Upper lobe of left lung (tissue), 4 donors: Measurements from ENCODE around the gene SH2D6.

ENCODE experiments used
- EP300 ChIP-seq, 4 donors: sonication (generic); formaldehyde crosslinking; IDR thresholded peaks; one replicate each; pipeline ENCODE4 v1.5.1; 2017; ENCODE audit warnings: antibody characterized with exemption in 4 of 4, control low read depth in 2 of 4
- POLR2A ChIP-seq, 4 donors: fragments of 450-650 bp; IDR thresholded peaks; one replicate each; pipeline ENCODE4 v1.5.1; 2016 to 2017; ENCODE audit warnings: antibody characterized with exemption in 4 of 4, mild to moderate bottlenecking in 2 of 4
- POLR2AphosphoS5 ChIP-seq, 2 donors: sonication (generic); formaldehyde crosslinking; IDR thresholded peaks; one replicate each; pipeline ENCODE4 v1.5.1; 2017; ENCODE audit warnings: antibody characterized with exemption in 2 of 2
- TF ChIP-seq, protein P1 (sequence below), 6 experiments: fragments of 450-650 bp in 4 of 6; fragments of 200-600 bp in 2 of 6; sonication (generic) in 2 of 6; IDR thresholded peaks; one replicate each; pipeline ENCODE4 v1.5.1; 2016 to 2019; ENCODE audit warnings: antibody characterized with exemption in 6 of 6

DNA sequence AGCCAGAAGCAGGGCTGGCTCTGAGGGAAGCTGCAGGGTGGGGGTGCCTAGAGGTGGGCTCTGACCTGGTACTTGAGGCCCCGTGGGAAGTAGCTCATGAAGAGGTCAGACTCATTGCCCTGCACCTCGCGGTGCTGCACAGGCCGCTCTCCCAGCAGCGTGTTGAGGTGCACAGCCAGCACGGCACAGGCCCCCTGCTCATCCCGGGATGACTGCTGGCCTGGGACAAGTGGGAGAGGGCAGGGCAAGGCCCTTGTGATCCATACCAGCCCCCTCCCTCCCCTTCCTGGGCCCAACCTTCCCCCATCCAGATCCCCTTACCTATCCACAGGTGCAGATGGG is 17.1 kb upstream of the SH2D6 start:
- TF ChIP-seq, protein P1, sequence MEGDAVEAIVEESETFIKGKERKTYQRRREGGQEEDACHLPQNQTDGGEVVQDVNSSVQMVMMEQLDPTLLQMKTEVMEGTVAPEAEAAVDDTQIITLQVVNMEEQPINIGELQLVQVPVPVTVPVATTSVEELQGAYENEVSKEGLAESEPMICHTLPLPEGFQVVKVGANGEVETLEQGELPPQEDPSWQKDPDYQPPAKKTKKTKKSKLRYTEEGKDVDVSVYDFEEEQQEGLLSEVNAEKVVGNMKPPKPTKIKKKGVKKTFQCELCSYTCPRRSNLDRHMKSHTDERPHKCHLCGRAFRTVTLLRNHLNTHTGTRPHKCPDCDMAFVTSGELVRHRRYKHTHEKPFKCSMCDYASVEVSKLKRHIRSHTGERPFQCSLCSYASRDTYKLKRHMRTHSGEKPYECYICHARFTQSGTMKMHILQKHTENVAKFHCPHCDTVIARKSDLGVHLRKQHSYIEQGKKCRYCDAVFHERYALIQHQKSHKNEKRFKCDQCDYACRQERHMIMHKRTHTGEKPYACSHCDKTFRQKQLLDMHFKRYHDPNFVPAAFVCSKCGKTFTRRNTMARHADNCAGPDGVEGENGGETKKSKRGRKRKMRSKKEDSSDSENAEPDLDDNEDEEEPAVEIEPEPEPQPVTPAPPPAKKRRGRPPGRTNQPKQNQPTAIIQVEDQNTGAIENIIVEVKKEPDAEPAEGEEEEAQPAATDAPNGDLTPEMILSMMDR (IDR thresholded peaks at IDR 0.05) = no peak
- TF ChIP-seq POLR2A (IDR thresholded peaks at IDR 0.05) (no peak), EP300 (IDR thresholded peaks at IDR 0.05) (no peak), POLR2AphosphoS5 (IDR thresholded peaks at IDR 0.05) (no peak)
